ENCODE measurements around the gene ADARB1.
"Not testable (repeated sequence)": the region's sequence is repeated elsewhere in the genome, so short reads cannot be mapped to it uniquely, and the experiment has no call there.

Gene ADARB1, protein sequence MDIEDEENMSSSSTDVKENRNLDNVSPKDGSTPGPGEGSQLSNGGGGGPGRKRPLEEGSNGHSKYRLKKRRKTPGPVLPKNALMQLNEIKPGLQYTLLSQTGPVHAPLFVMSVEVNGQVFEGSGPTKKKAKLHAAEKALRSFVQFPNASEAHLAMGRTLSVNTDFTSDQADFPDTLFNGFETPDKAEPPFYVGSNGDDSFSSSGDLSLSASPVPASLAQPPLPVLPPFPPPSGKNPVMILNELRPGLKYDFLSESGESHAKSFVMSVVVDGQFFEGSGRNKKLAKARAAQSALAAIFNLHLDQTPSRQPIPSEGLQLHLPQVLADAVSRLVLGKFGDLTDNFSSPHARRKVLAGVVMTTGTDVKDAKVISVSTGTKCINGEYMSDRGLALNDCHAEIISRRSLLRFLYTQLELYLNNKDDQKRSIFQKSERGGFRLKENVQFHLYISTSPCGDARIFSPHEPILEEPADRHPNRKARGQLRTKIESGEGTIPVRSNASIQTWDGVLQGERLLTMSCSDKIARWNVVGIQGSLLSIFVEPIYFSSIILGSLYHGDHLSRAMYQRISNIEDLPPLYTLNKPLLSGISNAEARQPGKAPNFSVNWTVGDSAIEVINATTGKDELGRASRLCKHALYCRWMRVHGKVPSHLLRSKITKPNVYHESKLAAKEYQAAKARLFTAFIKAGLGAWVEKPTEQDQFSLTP

DNA sequence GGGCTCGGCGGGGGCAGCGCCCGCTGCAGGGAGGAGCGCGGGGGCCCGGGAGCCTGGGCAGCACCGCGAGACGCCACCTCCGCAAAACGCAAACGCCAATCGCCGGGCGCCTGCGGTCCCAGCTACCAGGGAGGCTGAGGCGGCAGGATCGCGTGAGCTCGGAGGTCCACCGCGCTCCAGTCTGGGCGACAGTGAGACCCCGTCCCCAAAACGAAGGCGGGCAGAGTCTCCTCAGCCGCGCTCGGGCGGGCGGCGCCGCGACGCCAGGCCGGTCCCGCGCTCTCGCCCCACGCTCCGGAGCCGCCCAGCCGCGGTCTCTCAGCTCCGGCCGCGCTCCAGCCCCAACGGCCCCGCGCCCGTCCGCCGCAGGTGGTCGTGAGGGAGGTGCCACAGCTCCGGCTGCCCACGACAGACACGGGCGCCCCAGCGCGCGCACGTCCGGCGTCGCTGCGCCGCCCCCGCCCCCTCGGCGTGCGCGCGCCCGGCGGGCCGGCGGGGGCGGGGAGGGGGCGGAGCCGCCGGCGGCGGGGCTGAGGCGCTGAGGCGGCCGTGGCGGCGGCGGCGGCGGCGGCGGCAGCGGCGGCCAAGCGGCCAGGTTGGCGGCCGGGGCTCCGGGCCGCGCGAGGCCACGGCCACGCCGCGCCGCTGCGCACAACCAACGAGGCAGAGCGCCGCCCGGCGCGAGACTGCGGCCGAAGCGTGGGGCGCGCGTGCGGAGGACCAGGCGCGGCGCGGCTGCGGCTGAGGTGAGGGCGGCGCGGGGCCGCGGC, at the start of gene ADARB1:
ADARB1 (plus strand) TSS at position 533 of the 770 bp plus-strand sequence. CDS start 97,077 bp downstream, outside the sequence.
- DNase-seq (ENCODE audit: low read depth in 3 of 3), result peak; percentile 26 to 61 (median 47)

DNA sequence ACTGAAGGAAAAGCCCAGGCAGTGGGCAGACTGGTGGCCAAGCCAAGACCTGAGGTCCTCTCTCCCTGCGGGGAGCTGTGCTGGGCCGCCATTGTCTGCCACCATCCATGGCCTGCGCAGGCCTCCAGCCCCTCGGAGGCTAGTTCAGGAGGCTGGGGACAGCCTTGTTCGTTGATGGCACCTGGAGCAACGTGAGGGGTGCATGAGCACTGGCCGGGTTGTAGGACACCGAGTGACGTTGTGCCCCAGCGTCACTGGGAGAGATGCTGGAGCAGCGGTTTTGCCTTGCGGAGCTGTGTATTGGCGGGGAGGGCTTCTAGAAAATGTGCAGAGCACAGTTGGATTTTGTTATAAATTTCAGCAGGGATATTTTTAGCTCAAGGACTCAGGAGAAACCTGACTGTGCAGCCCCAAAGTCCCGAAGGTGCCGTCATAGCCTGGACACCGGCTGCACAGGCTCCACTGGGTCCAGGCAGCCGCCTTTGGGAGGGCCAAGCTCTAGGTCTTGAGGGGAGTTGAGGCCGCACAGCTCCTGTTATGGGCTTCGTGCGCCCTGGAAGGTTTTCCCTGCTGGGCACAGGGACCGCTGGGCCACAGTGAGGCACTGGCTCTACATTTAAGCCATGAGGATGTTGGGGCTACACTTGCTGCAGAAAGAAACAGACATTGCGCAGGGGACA, 48.2 kb upstream of the ADARB1 start:
- no peak for DNase-seq (ENCODE audit: low read depth in 3 of 3)

DNA sequence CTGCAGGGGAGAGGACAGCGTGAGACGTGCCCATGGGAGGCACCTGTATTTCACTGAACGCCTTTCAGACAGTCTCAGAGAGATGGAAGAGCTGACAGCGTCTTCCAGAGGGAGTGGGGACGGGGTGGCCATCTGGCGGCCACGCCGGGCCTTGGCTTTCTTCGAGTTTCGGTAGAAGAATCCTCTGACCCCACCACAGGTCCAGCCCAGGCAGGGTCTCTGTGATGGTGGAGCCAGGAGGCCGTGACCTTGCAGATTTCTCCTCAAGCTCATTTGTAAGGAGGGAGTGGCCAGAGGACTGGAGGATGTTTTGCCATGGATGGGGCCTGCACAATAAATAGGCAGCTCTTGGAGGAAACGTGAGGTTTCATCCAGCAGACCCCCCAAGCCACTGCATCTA, 47.6 kb upstream of the ADARB1 start:
- DNase-seq (ENCODE audit: low read depth in 3 of 3), result no peak

GRCh38 chr21:45027241-45028196, 46.9 kb upstream of the ADARB1 start:
- DNase-seq (ENCODE audit: low read depth in 3 of 3), result no peak

DNA sequence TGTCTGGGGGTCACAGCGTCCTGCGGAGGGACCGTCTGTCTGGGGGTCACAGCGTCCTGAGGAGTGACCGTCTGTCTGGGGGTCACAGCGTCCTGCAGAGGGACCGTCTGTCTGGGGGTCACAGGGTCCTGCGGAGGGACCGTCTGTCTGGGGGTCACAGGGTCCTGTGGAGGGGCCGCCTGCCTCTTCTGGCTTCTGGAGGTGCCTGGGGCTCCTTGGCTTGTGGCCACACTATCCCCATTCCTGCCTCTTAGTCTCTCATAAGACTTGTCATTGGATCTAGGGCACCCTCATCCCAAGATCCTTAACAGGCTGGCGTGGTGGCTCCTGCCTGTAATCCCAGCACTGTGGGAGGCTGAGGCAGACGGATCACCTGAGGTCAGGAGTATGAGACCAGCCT, 45.7 kb upstream of the ADARB1 start:
- not testable (repeated sequence) for DNase-seq (ENCODE audit: low read depth in 3 of 3)

DNA sequence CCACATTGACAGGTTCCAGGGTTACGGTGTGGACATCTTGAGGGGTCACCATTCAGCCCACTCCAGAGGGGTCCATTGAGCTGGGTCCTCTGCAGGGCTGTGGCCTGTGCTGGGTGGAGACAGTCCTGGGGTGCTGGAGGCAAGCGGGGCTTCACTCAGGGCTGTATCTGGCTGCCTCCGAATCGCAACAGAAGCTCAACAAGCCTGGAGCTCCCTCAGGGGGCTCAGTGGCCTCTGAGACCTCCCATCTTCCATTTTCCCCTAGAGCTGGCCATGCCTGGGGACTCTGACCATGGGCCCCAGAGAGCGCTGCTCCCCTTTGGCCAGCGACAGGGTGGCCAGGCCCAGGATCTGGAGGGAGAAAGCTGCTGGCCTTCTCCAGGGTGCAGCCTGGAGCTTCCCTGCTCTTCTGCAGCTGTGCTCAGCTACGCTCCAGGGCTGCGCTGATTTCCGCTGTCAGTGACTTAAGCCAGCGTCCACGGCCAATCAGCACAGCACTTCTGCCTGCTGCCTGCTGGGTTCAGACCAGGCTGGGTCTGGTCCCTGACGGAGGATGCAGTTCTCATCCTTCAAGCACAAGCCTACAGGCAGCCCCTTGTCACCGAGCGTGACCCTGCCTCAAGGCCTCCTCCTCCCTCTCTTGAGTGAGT, 45.0 kb upstream of the ADARB1 start:
- no peak for DNase-seq (ENCODE audit: low read depth in 3 of 3)

GRCh38 chr21:45029948-45030681, 44.3 kb upstream of the ADARB1 start:
- DNase-seq (ENCODE audit: low read depth in 3 of 3), result no peak

DNA sequence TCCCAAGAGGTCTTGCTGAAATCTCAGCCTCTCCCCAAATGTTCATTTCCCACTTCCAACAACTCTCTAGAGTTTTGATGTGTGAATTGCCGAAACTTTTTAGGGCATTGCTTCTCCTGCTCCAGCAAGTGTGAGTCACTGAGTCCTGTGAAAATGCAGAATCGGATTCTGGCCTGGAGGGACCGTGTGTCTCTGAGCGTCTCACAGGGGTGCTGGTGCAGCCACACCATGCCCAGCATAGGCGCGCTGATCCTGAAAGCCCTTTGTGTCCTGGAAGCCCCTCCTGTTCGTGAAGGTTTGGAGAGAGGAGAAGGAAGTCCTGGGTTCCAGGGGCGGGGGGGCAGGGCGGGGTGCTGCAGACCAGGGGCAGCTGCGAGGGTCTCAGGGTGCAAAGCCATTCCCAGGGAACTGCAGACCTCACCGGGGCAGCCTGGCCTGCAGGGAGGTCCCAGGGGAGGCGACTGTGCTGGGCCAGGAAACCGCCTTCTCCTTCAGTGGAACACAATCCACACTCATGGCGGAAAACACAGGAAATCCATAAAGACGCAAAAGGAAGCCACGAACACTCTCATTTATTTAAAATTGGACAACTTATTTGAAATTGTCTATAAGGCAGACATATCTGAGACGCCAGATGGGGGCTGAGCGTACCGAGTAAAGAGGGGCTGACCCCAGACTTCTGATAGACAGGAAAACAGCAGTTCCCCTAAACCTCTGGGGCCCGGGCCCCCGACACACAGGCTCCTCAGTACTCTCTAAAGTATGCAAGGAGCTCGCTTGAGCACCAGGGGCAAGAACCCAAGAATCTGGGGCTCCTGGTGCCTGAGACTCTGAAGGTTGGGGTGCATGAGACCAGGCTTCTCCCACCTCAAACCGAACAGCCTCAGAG, 43.5 kb upstream of the ADARB1 start:
- no peak for DNase-seq (ENCODE audit: low read depth in 3 of 3)

DNA sequence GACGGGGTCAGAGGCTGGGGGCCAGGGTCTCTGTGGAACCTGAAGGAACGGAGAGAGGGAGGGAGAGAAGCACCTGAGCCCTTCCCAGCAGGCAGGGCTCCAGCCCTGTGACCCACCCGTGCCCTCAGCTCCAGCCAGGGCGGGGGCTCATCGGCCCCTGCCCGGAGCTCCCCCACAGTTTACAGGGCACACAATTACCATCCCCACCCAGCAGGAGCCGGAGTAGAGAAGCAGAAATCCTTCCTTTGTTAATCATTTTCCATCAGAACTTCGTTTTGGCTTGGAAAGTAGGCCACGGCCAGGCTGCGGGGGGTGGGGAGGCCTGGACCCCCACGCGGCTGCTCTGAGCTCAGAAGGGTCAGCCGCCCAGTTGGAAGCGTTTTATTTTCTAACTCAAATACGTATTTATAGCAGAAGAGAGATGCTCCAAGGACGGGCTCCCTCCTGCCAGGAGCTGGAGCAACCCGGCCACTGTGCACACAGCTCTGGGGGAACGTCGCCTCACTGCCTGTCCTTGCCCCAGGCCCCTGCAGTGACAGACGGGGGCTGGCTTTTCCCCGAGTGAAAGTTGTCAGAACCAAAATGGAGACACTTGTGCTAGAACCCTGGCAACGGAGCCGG, 42.7 kb upstream of the ADARB1 start:
- DNase-seq (ENCODE audit: low read depth in 3 of 3), result no peak

- DNase-seq (ENCODE audit: low read depth in 3 of 3), result no peak
Observed at GRCh38 chr21:45032332-45032731, 42.0 kb upstream of the ADARB1 start.

- no peak for DNase-seq (ENCODE audit: low read depth in 3 of 3)
Observed at GRCh38 chr21:45032977-45033710, 41.2 kb upstream of the ADARB1 start.

- no peak for DNase-seq (ENCODE audit: low read depth in 3 of 3)
Observed at GRCh38 chr21:45033791-45034555, 40.4 kb upstream of the ADARB1 start.

- no peak for DNase-seq (ENCODE audit: low read depth in 3 of 3)
Observed at GRCh38 chr21:45034556-45035476, 39.6 kb upstream of the ADARB1 start.

DNA sequence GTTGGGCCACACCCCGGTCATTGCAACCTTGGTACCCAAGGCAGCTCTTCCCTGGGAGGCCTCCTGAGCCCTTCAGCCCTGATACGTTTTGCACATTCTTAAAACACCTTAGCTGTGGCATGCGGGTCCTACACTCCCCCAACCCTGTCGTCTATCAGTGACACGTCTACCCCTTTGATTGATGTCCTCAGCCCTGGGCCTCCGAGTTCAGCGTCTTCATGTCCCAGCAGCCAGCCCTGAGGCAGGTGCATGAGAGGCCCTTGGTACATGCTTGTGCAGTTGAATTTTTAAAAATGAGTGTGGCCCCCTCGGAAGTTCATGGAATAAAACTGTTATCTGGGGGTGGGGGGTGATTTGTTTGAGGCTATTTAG, 38.9 kb upstream of the ADARB1 start:
- no peak for DNase-seq (ENCODE audit: low read depth in 3 of 3)

GRCh38 chr21:45036630-45037029, 37.8 kb upstream of the ADARB1 start:
- no peak for DNase-seq (ENCODE audit: low read depth in 3 of 3)

Data from stimulated activated CD4-positive, alpha-beta T cell treated with anti-CD3 and anti-CD28 coated beads, TNF-alpha, amount 100 ng/mL, for 24 hours (primary cell).